GM20431 (cell line): ENCODE data around the gene PEMT.

Source experiments
- in situ Hi-C: fragments of 300-500 bp; cut with MseI, MboI; formaldehyde crosslinking; loops from one replicate; pipeline ENCODE4 v1.15.0; 2020; ENCODE audit warnings: low sequenced_read_pairs; ENCODE audit not compliant: unreplicated experiment

Gene PEMT

DNA sequence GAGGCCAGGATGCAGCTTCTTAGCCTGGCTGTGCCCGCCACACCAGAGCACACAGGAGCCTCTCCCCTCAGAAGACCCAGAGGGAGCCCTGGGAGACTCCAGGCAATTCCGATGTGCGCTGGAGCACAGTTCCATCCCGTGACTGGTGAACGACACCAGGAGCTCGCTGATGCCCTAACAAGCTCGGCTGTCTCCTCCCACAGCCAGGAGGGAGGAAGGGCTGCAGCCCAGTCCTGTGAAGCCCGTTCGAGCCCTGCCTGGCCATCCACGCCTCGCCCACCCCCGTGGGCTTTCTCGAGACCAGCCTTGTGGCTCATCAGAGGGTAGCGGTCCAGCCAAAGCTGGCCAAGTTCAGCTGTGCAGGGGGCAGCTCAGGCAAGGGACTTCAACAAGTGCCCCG is 73.5 kb downstream of the PEMT start:
- in situ Hi-C loops: no loop called here

DNA sequence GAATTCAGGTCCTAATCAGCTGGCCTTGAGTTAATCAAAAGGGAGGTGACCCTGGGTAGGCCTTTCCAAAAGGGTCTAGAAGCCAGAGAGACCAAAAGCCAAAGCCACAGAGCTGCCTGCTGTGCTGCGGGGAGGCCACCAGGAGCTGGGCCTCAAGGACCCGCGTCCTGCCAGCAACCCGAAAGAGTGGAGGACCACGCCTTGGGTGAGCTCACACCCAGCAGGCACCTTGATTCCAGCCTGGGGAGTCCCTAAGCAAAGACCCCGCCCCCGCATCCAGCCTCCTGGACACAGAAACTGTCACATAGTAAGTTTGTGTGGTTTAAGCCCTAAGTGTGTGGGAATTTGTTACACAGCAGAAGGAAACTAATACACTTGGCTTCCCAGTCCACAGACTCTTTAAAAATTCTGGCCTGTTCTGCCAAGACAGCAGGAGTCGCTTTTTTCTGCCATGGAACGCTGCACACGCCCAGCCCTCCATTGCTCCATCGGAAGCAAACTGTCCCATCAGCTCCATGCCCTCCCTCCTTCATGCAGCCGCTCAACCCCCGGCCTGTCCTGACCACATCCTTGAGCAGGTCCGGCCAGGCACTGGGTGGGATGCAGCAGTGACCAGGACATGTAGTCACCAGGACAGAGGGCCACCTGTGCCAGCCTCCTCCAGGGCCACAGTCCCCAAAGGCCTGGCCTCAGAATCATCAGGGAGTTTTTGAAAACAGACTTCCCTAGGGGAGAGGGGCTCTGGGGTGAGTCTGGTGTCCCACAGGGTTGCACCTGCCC is 74.4 kb downstream of the PEMT start:
- in situ Hi-C loops: no loop called here

DNA sequence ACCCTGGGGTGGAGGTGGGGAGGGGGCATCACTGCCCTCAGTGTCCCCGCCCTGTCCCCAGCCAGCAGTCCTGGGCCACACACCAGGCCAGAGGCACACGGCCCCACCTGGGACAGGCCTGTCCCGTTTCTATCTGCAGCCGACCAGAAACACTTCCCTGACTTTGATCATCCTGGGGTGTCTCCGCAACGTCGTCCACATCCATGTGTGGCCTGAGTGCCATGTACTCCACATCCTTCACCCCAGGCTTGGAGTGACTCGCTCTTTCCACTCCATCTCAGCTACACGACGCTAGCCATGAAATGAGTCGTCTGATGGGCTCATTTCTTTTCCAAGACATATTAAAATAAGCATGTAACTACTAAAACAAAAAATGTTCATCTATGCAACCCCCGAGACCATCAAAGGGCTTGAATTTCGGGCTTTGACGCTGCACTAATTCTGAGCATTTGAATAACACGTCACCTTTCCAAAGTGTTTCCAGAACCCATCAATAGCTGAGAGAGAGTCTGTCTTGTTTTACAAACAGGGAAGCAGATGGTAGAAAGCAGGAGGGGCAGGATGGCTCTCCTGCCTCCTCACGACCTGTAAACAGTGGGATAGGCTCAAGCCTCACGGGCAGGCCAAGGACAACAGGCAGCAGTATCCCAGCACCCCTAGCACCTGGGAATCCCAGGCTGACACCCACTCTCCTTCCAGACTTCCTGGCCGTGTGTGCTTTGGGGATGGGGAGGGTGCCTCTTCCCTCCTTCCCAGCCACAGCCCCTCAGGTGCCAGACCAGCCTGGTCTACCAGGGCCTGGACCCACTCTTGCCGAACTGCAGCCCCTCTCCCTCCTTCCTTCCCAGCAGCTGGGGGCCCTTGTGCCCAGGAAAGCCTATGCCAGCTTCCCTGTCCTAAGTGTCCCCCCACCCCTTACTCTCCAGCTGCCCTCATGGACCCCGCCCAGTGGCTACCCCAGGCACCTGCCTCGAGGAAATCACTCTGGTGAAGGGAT is 75.3 kb downstream of the PEMT start:
- in situ Hi-C loops: no loop called here

DNA sequence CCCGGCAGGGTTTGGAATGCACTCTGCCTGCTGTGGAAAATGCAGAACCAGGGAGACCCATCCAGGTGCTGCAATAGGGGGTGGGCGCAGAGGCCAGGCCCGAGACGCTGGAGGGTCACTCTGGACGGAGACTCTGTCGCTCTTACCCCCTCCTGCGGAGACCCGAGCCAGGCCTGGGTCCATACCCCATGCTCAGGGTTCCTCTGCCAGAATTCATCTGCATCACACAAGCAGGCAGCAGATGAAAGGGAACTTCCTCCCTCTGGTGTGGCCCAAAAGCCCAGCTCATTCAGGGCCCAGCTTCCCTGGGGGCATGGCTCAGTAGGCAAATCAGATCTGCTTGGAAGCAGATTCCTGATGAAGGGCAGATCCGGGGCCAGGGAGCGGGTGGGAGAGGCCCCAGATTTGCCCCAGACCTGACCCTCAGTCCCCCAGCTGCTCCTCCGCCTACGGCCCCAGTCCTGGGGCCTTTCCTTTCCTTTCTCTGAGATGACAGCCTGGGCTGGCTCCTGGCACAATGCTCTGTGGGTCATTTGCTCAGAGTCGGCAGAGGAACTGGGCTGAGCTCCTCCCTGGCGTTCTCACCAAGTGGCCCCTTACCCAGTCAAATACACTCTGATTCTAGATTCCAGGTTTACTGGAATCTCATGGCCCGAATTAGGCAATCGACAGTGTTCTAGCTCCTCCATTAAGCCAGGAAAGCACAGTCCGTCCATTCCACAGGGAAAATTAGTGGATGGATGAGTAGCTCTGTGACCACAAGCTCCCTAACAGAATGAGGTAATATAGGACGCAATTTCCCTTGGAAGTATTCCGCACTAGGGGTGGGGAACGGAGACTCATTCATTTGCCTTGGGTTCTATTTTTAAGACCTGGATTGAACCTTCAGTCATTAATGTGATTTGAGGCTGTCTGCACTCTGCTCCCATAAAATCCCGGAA is 76.2 kb downstream of the PEMT start:
- in situ Hi-C loops: no loop called here

DNA sequence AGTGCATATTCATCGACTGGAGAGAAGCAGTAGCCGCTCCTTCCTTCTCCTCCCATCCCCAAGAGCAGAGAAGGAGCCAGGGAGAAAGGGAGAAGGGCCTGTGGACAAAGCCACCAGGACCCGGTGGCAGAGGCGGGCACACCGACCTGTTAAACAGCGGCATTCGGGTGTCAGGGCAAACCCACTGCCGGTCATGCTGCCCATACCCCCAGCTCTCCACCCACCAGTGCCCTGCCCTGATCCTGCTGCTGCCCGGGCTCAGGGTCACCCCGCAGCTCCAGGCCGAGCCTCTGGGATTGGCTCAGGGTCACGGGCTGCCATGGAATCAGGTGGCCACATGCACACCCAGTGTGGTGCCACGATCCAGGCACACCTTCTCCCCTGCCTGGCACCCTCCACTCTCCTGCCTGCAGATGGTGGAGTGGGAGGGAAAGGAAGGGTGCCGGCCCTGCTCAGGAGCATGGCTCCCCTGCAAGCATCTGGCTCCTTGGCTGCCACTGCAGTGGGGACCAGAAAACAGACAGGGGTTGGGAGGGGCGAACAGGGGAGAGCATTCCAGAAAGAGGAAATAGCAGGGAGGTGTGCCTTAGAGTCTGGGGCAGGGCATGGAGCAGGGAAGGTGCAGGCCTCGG is 77.0 kb downstream of the PEMT start:
- in situ Hi-C loops: no loop called here

DNA sequence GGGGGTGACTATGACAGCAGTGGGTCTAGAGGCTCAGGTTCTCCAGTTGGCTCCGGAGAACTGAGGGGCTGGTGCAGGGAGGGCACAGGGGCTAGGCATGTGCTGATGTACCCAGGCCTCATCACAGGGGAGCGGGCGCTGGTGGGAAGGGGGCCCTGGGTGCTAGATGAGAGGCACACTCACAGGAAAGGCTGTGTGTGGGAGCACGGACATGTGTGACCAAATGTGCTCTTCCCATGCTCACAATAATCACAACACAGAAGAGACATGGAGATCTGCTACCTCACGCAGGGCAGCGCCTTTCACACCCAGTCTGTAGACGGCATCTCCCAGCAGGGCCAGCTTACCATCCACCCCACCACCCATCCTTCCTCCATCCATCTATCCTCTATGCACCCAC is 77.9 kb downstream of the PEMT start:
- in situ Hi-C loops: no loop called here

DNA sequence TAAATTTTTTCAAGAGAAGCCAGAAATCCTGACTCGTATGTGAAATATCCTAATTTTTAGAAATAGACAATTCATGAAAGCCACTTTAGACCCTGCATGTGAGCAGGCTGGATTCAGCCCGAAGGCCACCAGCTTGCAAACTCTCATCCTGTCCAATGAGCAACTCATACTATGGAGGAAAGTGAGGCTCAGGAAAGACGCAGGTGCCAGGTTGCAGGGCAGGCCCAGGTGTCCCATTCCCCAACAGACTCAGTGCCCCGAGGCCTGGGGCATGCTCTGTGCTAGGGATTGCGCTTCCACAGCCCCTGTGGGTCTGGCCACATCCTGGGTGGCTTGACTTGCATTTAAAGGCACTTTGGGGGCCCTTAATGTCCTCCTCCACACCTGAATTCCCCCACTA is 78.6 kb downstream of the PEMT start:
- in situ Hi-C loops: no loop called here

DNA sequence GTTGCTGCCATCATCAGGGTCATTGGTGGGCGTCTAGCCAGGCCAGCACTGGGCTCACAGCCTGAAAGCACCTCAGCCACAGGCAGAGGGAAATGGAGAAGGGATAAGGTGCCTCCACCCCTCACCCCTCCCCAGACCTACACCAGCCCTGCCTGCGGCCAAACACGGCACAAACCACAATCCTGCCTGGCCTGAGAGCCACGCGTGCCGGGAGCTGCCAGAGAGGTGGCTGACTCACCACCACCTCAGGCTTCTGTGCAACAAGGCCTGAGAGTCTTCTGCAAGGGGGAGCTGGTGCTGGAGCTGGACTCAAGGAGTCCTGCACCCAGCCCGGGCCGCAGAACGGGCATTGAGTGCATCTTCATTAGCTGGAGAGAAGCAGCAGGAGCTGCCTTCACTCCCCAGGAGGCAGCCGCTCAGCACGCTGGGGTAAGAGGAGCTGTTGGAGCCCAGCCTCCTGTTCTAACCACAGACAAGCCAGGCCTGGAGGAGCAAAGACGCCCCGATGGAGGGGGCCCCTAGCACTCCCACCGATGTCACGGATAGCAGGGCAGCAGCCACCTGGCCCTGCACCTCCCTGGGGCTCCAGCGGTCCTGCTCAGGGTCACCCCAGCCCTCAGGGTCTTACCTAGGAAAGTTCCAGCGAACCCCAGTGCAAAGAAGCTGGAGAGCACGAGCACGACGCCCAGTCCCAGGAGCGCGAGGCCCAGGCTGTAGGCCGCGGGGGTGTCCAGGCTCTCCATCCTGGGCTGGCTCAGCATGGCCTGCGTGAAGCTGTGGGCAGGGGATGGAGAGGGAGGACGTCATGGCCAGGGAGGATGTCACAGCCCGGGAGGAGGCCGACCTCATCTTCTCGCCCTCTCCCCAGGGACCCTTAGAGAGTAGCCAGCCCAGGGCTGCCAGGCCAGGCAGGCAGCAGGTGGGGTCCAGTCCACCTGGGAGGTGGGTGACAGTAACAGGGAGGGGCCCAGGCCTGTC is 79.3 kb downstream of the PEMT start:
- in situ Hi-C loops: no loop called here

DNA sequence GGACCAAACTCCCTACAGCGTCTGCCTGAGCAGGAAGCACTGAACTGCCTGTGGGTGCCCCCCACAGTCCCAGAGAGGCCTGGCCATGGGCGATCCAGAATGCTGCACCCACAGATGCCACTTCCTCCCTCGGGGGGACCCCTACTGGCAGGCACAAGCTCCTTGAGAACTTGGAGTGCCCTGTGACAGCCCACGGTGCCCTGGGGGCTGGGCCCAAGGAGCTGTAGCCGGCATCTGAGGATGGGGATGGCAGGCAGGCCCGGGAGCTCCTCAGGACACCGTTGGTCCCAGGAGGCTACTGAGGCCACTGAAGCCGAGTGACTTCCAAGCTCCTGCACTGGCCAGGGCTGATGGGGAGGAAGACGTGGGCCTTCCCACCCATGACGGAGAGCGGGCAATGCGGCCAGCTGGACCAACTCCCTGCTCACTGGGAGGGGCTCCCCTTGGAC is 80.2 kb downstream of the PEMT start:
- in situ Hi-C loops: no loop called here

DNA sequence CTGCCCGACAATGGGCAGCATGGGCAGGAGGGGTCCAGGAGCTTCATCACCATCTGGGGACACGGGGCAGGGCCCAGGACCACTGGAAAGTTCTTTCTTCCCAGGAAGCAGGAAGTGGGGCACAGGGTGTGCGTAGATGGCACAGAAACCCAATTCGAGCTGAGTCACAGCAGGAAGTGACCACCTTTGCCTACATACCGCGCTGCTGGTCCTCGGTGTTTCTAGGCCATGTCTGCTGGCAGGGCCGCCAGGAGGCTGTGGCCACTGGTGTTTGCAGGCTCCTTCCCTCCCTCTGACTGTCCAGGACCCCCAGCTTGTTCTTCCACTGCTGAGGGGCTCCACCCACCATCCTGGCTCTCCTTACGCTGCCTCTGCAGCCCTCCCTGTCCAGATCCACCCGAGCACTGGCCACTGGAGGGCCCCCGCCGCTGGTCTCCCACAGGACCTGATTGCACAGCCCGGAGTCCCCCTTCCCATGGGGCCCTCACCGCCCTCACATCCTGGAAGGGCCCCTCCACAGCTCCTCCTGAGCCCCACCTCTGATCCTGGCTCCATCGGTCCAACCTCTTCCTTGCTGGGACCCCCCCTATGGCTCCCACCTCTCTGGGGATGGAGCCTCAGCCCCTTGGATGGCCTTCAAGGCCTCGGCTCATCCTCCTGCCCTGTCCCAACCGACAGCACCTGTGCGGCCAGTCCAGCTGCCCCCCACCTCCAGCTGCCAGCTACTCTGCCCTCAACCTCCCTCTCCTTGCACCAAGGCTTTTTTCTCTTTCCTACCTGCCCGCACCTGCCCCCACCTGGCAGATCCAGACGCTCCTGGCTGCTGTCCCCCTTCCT is 80.8 kb downstream of the PEMT start:
- in situ Hi-C loops: no loop called here

DNA sequence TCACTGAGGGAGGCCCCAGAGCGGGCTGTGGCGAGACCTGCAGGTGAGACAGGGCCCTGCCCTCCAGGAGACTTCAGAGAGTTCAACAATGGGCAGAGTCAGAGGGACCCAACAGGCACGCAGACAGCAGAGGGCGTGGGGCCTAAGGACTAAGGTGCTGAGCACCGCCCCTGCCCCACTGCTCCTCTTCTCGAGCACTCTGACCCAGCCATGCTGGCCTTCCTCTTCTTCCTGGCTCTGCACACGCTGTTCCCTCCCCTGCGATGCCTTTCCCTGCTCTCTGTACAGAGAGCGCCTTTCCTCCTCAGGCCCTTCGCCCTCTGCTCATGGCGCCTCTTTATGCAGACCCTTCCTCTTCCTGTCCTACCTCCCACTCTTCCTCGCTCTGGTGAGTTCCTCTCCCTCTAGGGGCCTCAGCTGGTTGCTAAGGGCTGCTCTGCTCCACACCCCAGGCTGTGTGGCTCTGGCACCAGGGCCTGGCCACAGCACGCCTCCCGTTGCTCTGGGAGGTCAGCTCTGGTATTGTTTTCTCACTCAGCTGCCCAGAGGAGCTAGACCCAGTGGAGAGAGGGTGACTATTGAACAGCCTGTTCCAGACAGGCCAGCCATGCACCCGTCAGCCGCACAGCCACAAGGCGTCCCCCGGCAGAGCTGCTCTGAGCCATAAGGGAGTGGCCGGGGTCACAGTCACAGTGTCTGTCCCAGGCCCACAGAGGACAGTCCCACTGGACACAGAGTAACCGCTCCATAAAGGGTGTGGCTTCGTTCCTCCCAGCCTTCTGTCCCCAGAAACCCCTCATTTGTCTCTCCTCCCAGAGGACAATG is 81.7 kb downstream of the PEMT start:
- in situ Hi-C loops: loop anchor here (10.0 kb wide), 1 partner anchor 135 kb away; no protein-coding TSS in a partner anchor

DNA sequence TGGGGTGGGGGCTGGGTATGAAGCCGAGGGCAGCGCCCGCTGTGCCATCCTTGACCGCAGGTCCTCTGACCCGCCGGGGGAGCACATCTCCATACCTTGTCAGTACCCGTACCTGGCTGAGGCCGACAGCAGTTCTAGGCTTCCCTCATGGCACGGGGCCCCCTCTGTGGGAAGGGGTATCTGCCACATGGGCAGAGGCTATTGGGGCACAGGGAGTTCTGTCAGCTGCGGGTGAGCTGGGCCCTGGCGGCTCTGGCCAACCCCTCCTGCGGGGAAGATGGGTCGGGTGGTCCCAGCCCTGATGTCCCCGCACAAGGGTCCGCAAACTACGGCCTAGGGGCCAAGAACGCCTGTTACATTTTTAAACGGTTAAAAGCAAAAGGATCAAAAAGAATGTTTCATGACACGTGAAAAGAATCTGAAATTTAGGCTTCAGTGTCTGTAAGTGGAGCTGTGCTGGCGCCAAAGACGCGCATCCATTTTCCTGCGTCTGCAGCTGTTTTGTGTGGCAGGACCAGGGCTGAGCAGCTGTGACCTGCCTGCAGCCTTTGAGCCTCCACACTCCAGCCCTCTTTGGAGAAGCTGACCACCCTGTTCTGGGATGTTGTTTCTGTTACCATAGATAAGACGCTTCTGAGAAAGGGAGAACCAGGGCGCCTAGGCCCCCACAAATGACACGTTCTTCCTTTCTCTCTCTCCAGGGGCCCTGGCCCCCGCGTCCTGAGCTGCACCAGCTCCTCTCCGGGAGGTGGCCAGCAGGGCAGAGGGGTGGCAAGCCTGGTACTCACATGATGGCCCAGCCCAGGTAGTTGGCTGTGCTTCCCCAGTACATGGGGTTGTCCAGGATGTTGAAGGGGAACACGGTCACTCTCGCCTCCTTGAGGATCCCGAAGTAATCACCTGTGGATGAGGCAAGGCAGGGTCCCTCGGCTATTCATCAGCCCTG is 82.6 kb downstream of the PEMT start:
- in situ Hi-C loops: loop anchor here (10.0 kb wide), 1 partner anchor 136 kb away; no protein-coding TSS in a partner anchor

DNA sequence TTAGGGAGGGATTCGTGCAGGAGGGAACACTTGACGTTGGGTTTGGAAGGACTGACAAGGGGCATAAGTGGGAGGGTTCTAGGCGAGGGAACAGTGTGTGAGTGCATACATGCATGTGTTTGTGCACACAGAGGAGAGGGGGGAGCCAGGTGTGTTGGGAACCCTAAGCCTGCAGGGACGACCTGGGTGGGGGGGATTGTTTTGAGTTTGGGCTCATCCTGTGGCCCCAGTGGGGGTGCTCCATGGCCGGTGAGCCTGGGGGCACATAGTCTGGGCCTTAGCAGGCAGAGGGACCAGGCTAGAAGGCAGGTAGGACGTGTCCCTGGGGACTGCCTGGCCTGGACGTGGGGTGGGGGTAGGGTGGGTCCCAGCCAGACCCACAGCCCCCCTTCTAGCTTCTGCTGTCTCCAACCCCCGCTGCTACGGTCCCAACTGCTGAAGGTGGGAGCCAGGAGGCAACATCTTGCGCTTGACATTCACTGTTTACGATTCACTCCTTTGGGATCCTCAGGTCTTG is 83.4 kb downstream of the PEMT start:
- in situ Hi-C loops: loop anchor here (10.0 kb wide), 1 partner anchor 137 kb away; no protein-coding TSS in a partner anchor

DNA sequence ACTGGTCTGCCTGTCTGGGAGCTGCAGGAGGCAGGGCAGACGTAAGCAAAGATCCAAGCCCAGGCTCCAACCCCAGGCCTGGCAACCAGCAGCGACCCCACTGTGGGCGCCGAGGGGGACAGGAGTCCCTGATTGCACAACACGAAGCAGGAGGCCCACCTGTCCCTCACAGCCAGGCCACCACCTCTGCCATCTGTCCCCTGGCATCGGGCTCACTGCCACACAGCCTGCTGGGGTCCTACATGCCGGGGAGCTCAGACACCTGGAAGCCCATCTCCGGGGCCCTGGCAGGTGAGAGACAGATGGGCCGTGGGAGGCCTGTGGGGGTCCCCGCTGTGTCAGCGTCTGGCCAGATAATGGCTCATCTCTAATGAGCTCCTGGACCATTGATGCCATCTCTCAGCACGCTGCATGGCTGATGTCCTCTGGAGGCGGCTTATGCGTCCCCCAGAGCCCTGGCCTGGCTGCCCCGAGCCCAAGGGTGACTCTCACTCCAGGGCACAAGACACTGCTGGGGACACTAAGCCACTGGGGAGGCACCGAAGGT is 84.0 kb downstream of the PEMT start:
- in situ Hi-C loops: loop anchor here (10.0 kb wide), 1 partner anchor 137 kb away; no protein-coding TSS in a partner anchor
